ENCODE results near the gene RUNX2.
"Not testable (repeated sequence)": the region's sequence is repeated elsewhere in the genome, so short reads cannot be mapped to it uniquely, and the experiment has no call there.

RUNX2 gene

GRCh38 chr6:45657226-45657625 lies 329.1 kb downstream of the RUNX2 start:
- no peak for DNase-seq

GRCh38 chr6:45658400-45658799 lies 330.3 kb downstream of the RUNX2 start:
- DNase-seq, result no peak

GRCh38 chr6:45658958-45659357 lies 330.8 kb downstream of the RUNX2 start:
- peak; percentile 38 for DNase-seq

GRCh38 chr6:45661661-45662060 lies 333.5 kb downstream of the RUNX2 start:
- no peak for DNase-seq

- DNase-seq, result no peak
Observed at GRCh38 chr6:45663251-45664221, 335.4 kb downstream of the RUNX2 start.

GRCh38 chr6:45664707-45665106 lies 336.6 kb downstream of the RUNX2 start:
- no peak for DNase-seq

- peak; percentile 10 for DNase-seq
Observed at GRCh38 chr6:45665859-45666258, 337.7 kb downstream of the RUNX2 start.

GRCh38 chr6:45666846-45667245 lies 338.7 kb downstream of the RUNX2 start:
- DNase-seq, result peak; percentile 32

GRCh38 chr6:45667300-45667699 lies 339.2 kb downstream of the RUNX2 start:
- DNase-seq, result no peak

- DNase-seq, result no peak
Observed at GRCh38 chr6:45667766-45668165, 339.6 kb downstream of the RUNX2 start.

GRCh38 chr6:45668705-45669104 lies 340.6 kb downstream of the RUNX2 start:
- no peak for DNase-seq

- not testable (repeated sequence) for DNase-seq
Observed at GRCh38 chr6:45673167-45673566, 345.0 kb downstream of the RUNX2 start.

GRCh38 chr6:45675166-45675565 lies 347.0 kb downstream of the RUNX2 start:
- not testable (repeated sequence) for DNase-seq

GRCh38 chr6:45675634-45676033 lies 347.5 kb downstream of the RUNX2 start:
- no peak for DNase-seq

GRCh38 chr6:45676380-45676779 lies 348.2 kb downstream of the RUNX2 start:
- DNase-seq, result no peak

- peak; percentile 87 for DNase-seq
Observed at GRCh38 chr6:45677381-45678284, 349.5 kb downstream of the RUNX2 start.

- no peak for DNase-seq
Observed at GRCh38 chr6:45678285-45678607, 350.1 kb downstream of the RUNX2 start.

GRCh38 chr6:45679163-45679562 lies 351.0 kb downstream of the RUNX2 start:
- no peak for DNase-seq

- DNase-seq, result no peak
Observed at GRCh38 chr6:45679631-45680030, 351.5 kb downstream of the RUNX2 start.

- peak; percentile 45 for DNase-seq
Observed at GRCh38 chr6:45681860-45682511, 353.9 kb downstream of the RUNX2 start.

- DNase-seq, result no peak
Observed at GRCh38 chr6:45684476-45684875, 356.3 kb downstream of the RUNX2 start.

GRCh38 chr6:45685076-45685475 lies 356.9 kb downstream of the RUNX2 start:
- DNase-seq, result no peak

Data from OCI-M1 (cell line).